CD4-positive, alpha-beta T cell treated with Interleukin-1 beta for 1 hour (primary cell): ENCODE results near the gene CLIC5.

Experiments used
- DNase-seq, 2 donors: peaks; one replicate each; pipeline ENCODE4 v3.0.0-alpha.2; 2020 to 2022

Gene CLIC5

GRCh38 chr6:46015119-46015968 is at the start of gene CLIC5:
TSS of gene CLIC5 (minus strand) at chr6:46015860. CDS start at chr6:46015542, 318 bp downstream.
- DNase-seq = peak; percentile 10 to 31

GRCh38 chr6:46062991-46063390 is 47.3 kb upstream of the CLIC5 start:
- DNase-seq = no peak

- no peak for DNase-seq
Measured at GRCh38 chr6:46062312-46062711, 46.7 kb upstream of the CLIC5 start.

GRCh38 chr6:46061497-46061896 is 45.8 kb upstream of the CLIC5 start:
- DNase-seq = no peak

GRCh38 chr6:46059608-46060007 is 43.9 kb upstream of the CLIC5 start:
- DNase-seq = no peak

- no peak for DNase-seq
Measured at GRCh38 chr6:46058951-46059350, 43.3 kb upstream of the CLIC5 start.

- no peak for DNase-seq
Measured at GRCh38 chr6:46057792-46058191, 42.1 kb upstream of the CLIC5 start.

- DNase-seq = no peak
Measured at GRCh38 chr6:46056906-46057529, 41.4 kb upstream of the CLIC5 start.

- no peak for DNase-seq
Measured at GRCh38 chr6:46054516-46054915, 38.9 kb upstream of the CLIC5 start.

GRCh38 chr6:46053039-46053933 is 37.6 kb upstream of the CLIC5 start:
- no peak for DNase-seq

- DNase-seq = no peak
Measured at GRCh38 chr6:46052479-46052878, 36.8 kb upstream of the CLIC5 start.

- DNase-seq = no peak
Measured at GRCh38 chr6:46051962-46052361, 36.3 kb upstream of the CLIC5 start.

GRCh38 chr6:46050845-46051405 is 35.3 kb upstream of the CLIC5 start:
- no peak for DNase-seq

- no peak for DNase-seq
Measured at GRCh38 chr6:46048646-46049297, 33.1 kb upstream of the CLIC5 start.

- no peak for DNase-seq
Measured at GRCh38 chr6:46046558-46047174, 31.0 kb upstream of the CLIC5 start.

- peak in 1 of 2 donors; percentile 13 for DNase-seq
Measured at GRCh38 chr6:46044881-46045617, 29.4 kb upstream of the CLIC5 start.

- peak in 1 of 2 donors; percentile 32 for DNase-seq
Measured at GRCh38 chr6:46042355-46042999, 26.8 kb upstream of the CLIC5 start.

- no peak for DNase-seq
Measured at GRCh38 chr6:46040288-46040687, 24.6 kb upstream of the CLIC5 start.

GRCh38 chr6:46039646-46040045 is 24.0 kb upstream of the CLIC5 start:
- no peak for DNase-seq

GRCh38 chr6:46036911-46037310 is 21.3 kb upstream of the CLIC5 start:
- DNase-seq = no peak

GRCh38 chr6:46035242-46035641 is 19.6 kb upstream of the CLIC5 start:
- DNase-seq = no peak
